WERI-Rb-1 (cell line): ENCODE data around the gene LRRC4C.

Experiments used
- DNase-seq: peaks from one replicate; pipeline ENCODE4 v3.0.0-alpha.2; 2020
- H3K27ac ChIP-seq: fragments of 250-450 bp; sonication (Bioruptor Pico); 2 replicates; pipeline ENCODE4 v1.5.1; 2020; ENCODE audit warnings: mild to moderate bottlenecking, moderate library complexity
- H3K27me3 ChIP-seq: fragments of 250-450 bp; sonication (Bioruptor Pico); 2 replicates; pipeline ENCODE4 v1.5.1; 2021; ENCODE audit warnings: mild to moderate bottlenecking, low read depth, moderate library complexity; ENCODE audit not compliant: insufficient read depth, severe bottlenecking
- H3K36me3 ChIP-seq: fragments of 250-450 bp; sonication (Bioruptor Pico); 2 replicates; pipeline ENCODE4 v1.5.1; 2020; ENCODE audit warnings: mild to moderate bottlenecking, moderate library complexity
- H3K4me3 ChIP-seq: 2 replicates; pipeline ENCODE4 v1.5.1; 2011; ENCODE audit warnings: low read depth, mild to moderate bottlenecking, control low read depth, low read length
- H3K9me3 ChIP-seq: fragments of 250-450 bp; sonication (Bioruptor Pico); 2 replicates; pipeline ENCODE4 v1.5.1; 2021; ENCODE audit warnings: mild to moderate bottlenecking, moderate library complexity; ENCODE audit not compliant: severe bottlenecking
- CTCF ChIP-seq: IDR thresholded peaks from 2 replicates; pipeline ENCODE4 v1.5.1; 2011; ENCODE audit warnings: low read depth, mild to moderate bottlenecking, control low read depth, inconsistent platforms, low read length

The LRRC4C gene

GRCh38 chr11:40188848-40189247 lies 1270.6 kb downstream of the LRRC4C start:
- H3K27me3 ChIP-seq: peaks cover 36% of the 10 kb centered on the region
- TF ChIP-seq CTCF: no peak
- H3K9me3 ChIP-seq: no peaks in the 10 kb centered on the region
- no peaks in the 10 kb centered on the region for H3K36me3 ChIP-seq
- H3K4me3 ChIP-seq: no peak overlapping the region
- DNase-seq: no peak
- no peak overlapping the region for H3K27ac ChIP-seq

- no peak overlapping the region for H3K27ac ChIP-seq
- no peak for TF ChIP-seq CTCF
- H3K27me3 ChIP-seq: peaks cover 42% of the 10 kb centered on the region
- DNase-seq: no peak
- H3K9me3 ChIP-seq: no peaks in the 10 kb centered on the region
- H3K4me3 ChIP-seq: no peak overlapping the region
- H3K36me3 ChIP-seq: no peaks in the 10 kb centered on the region
Observed at GRCh38 chr11:40187295-40187694, 1272.2 kb downstream of the LRRC4C start.

GRCh38 chr11:40186437-40187263 lies 1272.8 kb downstream of the LRRC4C start:
- no peak overlapping the region for H3K27ac ChIP-seq
- TF ChIP-seq CTCF: no peak
- no peaks in the 10 kb centered on the region for H3K9me3 ChIP-seq
- no peak for DNase-seq
- H3K36me3 ChIP-seq: no peaks in the 10 kb centered on the region
- H3K4me3 ChIP-seq: no peak overlapping the region
- peaks cover 36% of the 10 kb centered on the region for H3K27me3 ChIP-seq

- no peak for DNase-seq
- H3K36me3 ChIP-seq: no peaks in the 10 kb centered on the region
- no peak for TF ChIP-seq CTCF
- H3K27ac ChIP-seq: no peak overlapping the region
- H3K27me3 ChIP-seq: peaks cover 30% of the 10 kb centered on the region
- H3K9me3 ChIP-seq: no peaks in the 10 kb centered on the region
- no peak overlapping the region for H3K4me3 ChIP-seq
Observed at GRCh38 chr11:40185793-40186192, 1273.7 kb downstream of the LRRC4C start.

- Histone ChIP-seq H3K27me3 (peaks cover 30% of the 10 kb centered on the region), H3K4me3 (no peak overlapping the region), H3K27ac (no peak overlapping the region), H3K36me3 (no peaks in the 10 kb centered on the region), H3K9me3 (no peaks in the 10 kb centered on the region)
- DNase-seq: no peak
- TF ChIP-seq CTCF: no peak
Observed at GRCh38 chr11:40183073-40184064, 1276.1 kb downstream of the LRRC4C start.
